HCT116 (cell line): ENCODE measurements around the gene WDR48. TPM values are rescaled to one million over a fixed set of nuclear protein-coding genes. Genes with fewer than 3 reads are reported as not detected.
A peak's percentile ranks its signal among the peaks of the same experiment; 100 is the strongest.

ENCODE experiments used
- ATAC-seq: fragments of 200-7000 bp; cut with Tn5 transposase; 2 replicates; pipeline ENCODE4 v1.9.1; 2020; ENCODE audit warnings: mild to moderate bottlenecking, moderate library complexity
- BruUV-seq: library from RNA; stranded (reverse); fragments of 400-500 nt; replicated peaks from 2 replicates; lab custom pipeline; 2021; lab: Mats Ljungman, UMichigan
- CTCF ChIA-PET: fragments of 300-600 bp; sonication (Branson Sonifier 250); formaldehyde crosslinking; loops from one replicate; lab custom pipeline; 2021; ENCODE audit warnings: antibody characterized with exemption; lab: Charles Lee
- POLR2A ChIA-PET: fragments of 300-600, 350-600 bp; sonication (Branson Sonifier 250); formaldehyde crosslinking; loops from one replicate; lab custom pipeline; 2021; ENCODE audit warnings: antibody characterized with exemption; lab: Charles Lee
- RAD21 ChIA-PET, 2 experiments: fragments of 300-600 bp; sonication (Branson Sonifier 250); formaldehyde crosslinking; loops; one replicate each; lab custom pipeline; 2023; ENCODE audit warnings: low total read pairs in 2 of 2; ENCODE audit not compliant: uncharacterized antibody in 2 of 2, unreplicated experiment in 2 of 2, low non-redundant PET in 1 of 2; lab: Charles Lee
- DNase-seq: peaks from one replicate; pipeline ENCODE4 v3.0.0-alpha.2; 2010; ENCODE audit warnings: low read depth, low spot score
- H2AFZ ChIP-seq: fragments of 200-600 bp; shearing (Covaris generic), sonication (generic); 2 replicates; pipeline ENCODE4 v1.6.1; 2017; ENCODE audit warnings: low read depth, mixed run types, mixed read lengths, antibody characterized with exemption, low read length; ENCODE audit not compliant: poor library complexity, severe bottlenecking
- H3K27ac ChIP-seq: 2 replicates; pipeline ENCODE4 v1.5.1; 2012; ENCODE audit warnings: low read depth, low read length
- H3K27me3 ChIP-seq: fragments of 200-600 bp; sonication (generic); 2 replicates; pipeline ENCODE4 v1.6.1; 2016; ENCODE audit warnings: mixed run types, low read length, mixed read lengths; ENCODE audit not compliant: insufficient read depth
- H3K36me3 ChIP-seq, 2 experiments: fragments of 200-500 bp in 1 of 2; fragments of 200-600 bp in 1 of 2; sonication (Bioruptor generic) in 1 of 2; sonication (generic) in 1 of 2; 2 replicates each; pipeline versions ENCODE4 v1.5.1 to v1.6.1; 2014 to 2016; ENCODE audit warnings: low read length in 2 of 2, inconsistent platforms in 1 of 2, mixed read lengths in 1 of 2, mixed run types in 1 of 2; ENCODE audit not compliant: insufficient read depth in 2 of 2, control insufficient read depth in 1 of 2
- H3K4me1 ChIP-seq, 2 experiments: fragments of 200-600 bp in 1 of 2; sonication (generic) in 1 of 2; 2 replicates each; pipeline versions ENCODE4 v1.5.1 to v1.6.1; 2012 to 2017; ENCODE audit warnings: low read length in 2 of 2, inconsistent platforms in 1 of 2, mild to moderate bottlenecking in 1 of 2, mixed read lengths in 1 of 2, mixed run types in 1 of 2, moderate library complexity in 1 of 2; ENCODE audit not compliant: insufficient read depth in 2 of 2, control insufficient read depth in 1 of 2
- H3K4me2 ChIP-seq: fragments of 200-600 bp; sonication (generic); 2 replicates; pipeline ENCODE4 v1.6.1; 2017; ENCODE audit warnings: mixed run types, low read length, mixed read lengths
- H3K4me3 ChIP-seq, 2 experiments: fragments of 200-600 bp in 1 of 2; sonication (generic) in 1 of 2; replicated peaks in 1 of 2; 2 replicates each; pipeline ENCODE4 v1.5.1; 2011 to 2016; ENCODE audit warnings: low read length in 2 of 2, control low read depth in 1 of 2, low read depth in 1 of 2, mild to moderate bottlenecking in 1 of 2, mixed read lengths in 1 of 2, mixed run types in 1 of 2
- H3K79me2 ChIP-seq: fragments of 200-600 bp; sonication (generic); 2 replicates; pipeline ENCODE4 v1.6.1; 2017; ENCODE audit warnings: mild to moderate bottlenecking, mixed run types, low read length, moderate library complexity, mixed read lengths; ENCODE audit not compliant: insufficient read depth
- H3K9ac ChIP-seq: fragments of 200-600 bp; sonication (generic); 2 replicates; pipeline ENCODE4 v1.6.1; 2016; ENCODE audit warnings: low read length, mixed read lengths
- H3K9me2 ChIP-seq: fragments of 200-600 bp; sonication (generic), shearing (Covaris generic); 2 replicates; pipeline ENCODE4 v1.6.1; 2017; ENCODE audit warnings: mixed run types, mild to moderate bottlenecking, moderate library complexity; ENCODE audit not compliant: insufficient read depth
- H3K9me3 ChIP-seq, 2 experiments: fragments of 200-500 bp in 1 of 2; fragments of 200-600 bp in 1 of 2; sonication (Bioruptor generic) in 1 of 2; sonication (generic) in 1 of 2; 2 replicates each; pipeline ENCODE4 v1.6.1; 2014 to 2017; ENCODE audit warnings: low read length in 2 of 2, mixed read lengths in 2 of 2, inconsistent platforms in 1 of 2, low read depth in 1 of 2, mild to moderate bottlenecking in 1 of 2, mixed run types in 1 of 2, moderate library complexity in 1 of 2; ENCODE audit not compliant: control insufficient read depth in 1 of 2, insufficient read depth in 1 of 2
- H4K20me1 ChIP-seq: fragments of 200-600 bp; sonication (generic), shearing (Covaris generic); 2 replicates; pipeline ENCODE4 v1.6.1; 2017; ENCODE audit warnings: mixed run types, mild to moderate bottlenecking, moderate library complexity; ENCODE audit not compliant: insufficient read depth
- CTCF ChIP-seq, 3 experiments: fragments of 200-600 bp in 1 of 3; sonication (generic) in 1 of 3; IDR thresholded peaks in 2 of 3; conservative IDR thresholded peaks in 1 of 3; 2 replicates each; pipeline ENCODE4 v1.5.1; 2012 to 2017; ENCODE audit warnings: low read depth in 2 of 3, low read length in 2 of 3, antibody characterized with exemption in 1 of 3, borderline replicate concordance in 1 of 3, control low read depth in 1 of 3, mild to moderate bottlenecking in 1 of 3, mixed read lengths in 1 of 3, mixed run types in 1 of 3, moderate library complexity in 1 of 3; ENCODE audit not compliant: insufficient read depth in 1 of 3
- POLR2A ChIP-seq: IDR thresholded peaks from 2 replicates; pipeline ENCODE4 v1.7.0; 2011; ENCODE audit warnings: borderline replicate concordance; ENCODE audit not compliant: insufficient read depth, insufficient read length; ENCODE audit errors: extremely low read depth
- RAD21 ChIP-seq: IDR thresholded peaks from 2 replicates; pipeline ENCODE4 v1.6.1; 2012; ENCODE audit warnings: low read depth, mild to moderate bottlenecking
- YY1 ChIP-seq: IDR thresholded peaks from 2 replicates; pipeline ENCODE4 v1.6.1; 2011; ENCODE audit warnings: low read length, low read depth, moderate library complexity, mild to moderate bottlenecking; ENCODE audit not compliant: insufficient replicate concordance; ENCODE audit errors: extremely low read depth
- ZBTB33 ChIP-seq: IDR thresholded peaks from 2 replicates; pipeline ENCODE4 v1.6.1; 2011; ENCODE audit warnings: mild to moderate bottlenecking, low read length, moderate library complexity; ENCODE audit not compliant: insufficient replicate concordance; ENCODE audit errors: extremely low read depth
- intact Hi-C: fragments of 100-400 bp; cut with micrococcal nuclease; formaldehyde crosslinking; loops from 2 replicates; pipeline ENCODE4 v1.10.0; 2022
- total RNA-seq: library from RNA; stranded (reverse); gene quantifications from one replicate; pipeline ENCODE4 v1.2.1, GENCODE V29; 2021; ENCODE audit not compliant: unreplicated experiment

Gene WDR48
- total RNA-seq, 1 experiment from 2014 or later, result 35.6 TPM

- H3K4me2 ChIP-seq, result no peak overlapping the region
- no peak overlapping the region for H3K27ac ChIP-seq
- peaks cover 7 to 8% of the 10 kb centered on the region in 2 experiments for H3K4me1 ChIP-seq
- peaks cover 6 to 18% of the 10 kb centered on the region in 2 experiments; a peak in 3 of 4 replicates for H3K36me3 ChIP-seq
- DNase-seq, result no peak
- H3K27me3 ChIP-seq, result no peaks in the 10 kb centered on the region
- POLR2A ChIA-PET, result no interaction called here
- TF ChIP-seq POLR2A (no peak), ZBTB33 (no peak), RAD21 (peak; percentile 80), YY1 (no peak), CTCF (IDR thresholded peaks at IDR 0.05 in 2 of 3, conservative IDR thresholded peaks at IDR 0.05 in 1 of 3; ENCODE audit: borderline replicate concordance in 1 of 3, insufficient read depth in 1 of 3, low read depth in 2 of 3, low read length in 2 of 3) (peak; percentile 69 to 88 (median 81); a peak in 5 of 6 replicates)
- TF ChIP-seq, all 23 proteins: peak for 2
- CTCF ChIA-PET, result interaction anchor here (1.0 kb wide), 2 partner anchors 13 to 187 kb away, joined by 3 to 23 read pairs; no protein-coding TSS in a partner anchor
- Histone ChIP-seq H3K4me3 (no peak overlapping the region), H4K20me1 (no peaks in the 10 kb centered on the region), H3K9me3 (no peaks in the 10 kb centered on the region), H3K79me2 (peaks cover 10% of the 10 kb centered on the region; the same call in 1 of the 2 replicates), H3K9ac (no peak overlapping the region), H3K9me2 (no peaks in the 10 kb centered on the region), H2AFZ (no peak overlapping the region)
- RAD21 ChIA-PET, result interaction anchor here (0.7 to 0.8 kb wide), 2 partner anchors 187 to 586 kb away, joined by 3 read pairs; no protein-coding TSS in a partner anchor
- BruUV-seq, result no TSS peak
- peak; percentile 87 for ATAC-seq
- intact Hi-C loops, result loop anchor here (1.0 to 5.0 kb wide), 3 partner anchors 81 to 278 kb away; no protein-coding TSS in a partner anchor
Observed at GRCh38 chr3:39101022-39101689, 49.3 kb downstream of the WDR48 start.
